ENCODE measurements around the gene BEND6.
"Not testable (repeated sequence)": the region's sequence is repeated elsewhere in the genome, so short reads cannot be mapped to it uniquely, and the experiment has no call there.

BEND6 gene

GRCh38 chr6:57002197-57002596 is 47.3 kb downstream of the BEND6 start:
- no peak overlapping the region for H2BK5ac ChIP-seq (ENCODE audit: low read depth, low read length, poor library complexity, severe bottlenecking)
- no peak overlapping the region for H2AK5ac ChIP-seq (ENCODE audit: low read length, severe bottlenecking)
- no peak overlapping the region for H4K91ac ChIP-seq (ENCODE audit: low read length)
- H2BK15ac ChIP-seq (ENCODE audit: low read depth, poor library complexity, severe bottlenecking), result no peak overlapping the region
- no peak overlapping the region for H2BK120ac ChIP-seq (ENCODE audit: low read depth, low read length)
- H3K4me3 ChIP-seq (ENCODE audit: insufficient read depth in 1 of 2, low read depth in 1 of 2, low read length in 2 of 2), result no peak overlapping the region
- H3K4me1 ChIP-seq (ENCODE audit: control insufficient read depth, insufficient read depth, low read depth, low read length), result peaks cover 2% of the 10 kb centered on the region
- H2BK12ac ChIP-seq (ENCODE audit: low read length in 2 of 2), result no peak overlapping the region
- no peak overlapping the region for H3K14ac ChIP-seq (ENCODE audit: low read length in 2 of 2)
- H4K8ac ChIP-seq (ENCODE audit: low read length), result no peak overlapping the region
- H3K18ac ChIP-seq (ENCODE audit: low read depth in 1 of 2, low read length in 2 of 2), result no peak overlapping the region
- no peak for DNase-seq
- H3K4ac ChIP-seq (ENCODE audit: low read depth in 1 of 2, low read length in 2 of 2), result no peak overlapping the region
- H3K4me2 ChIP-seq (ENCODE audit: low read length, poor library complexity, severe bottlenecking), result no peak overlapping the region
- no peak overlapping the region for H3K9ac ChIP-seq (ENCODE audit: low read length)
- H3K79me1 ChIP-seq (replicated peaks; ENCODE audit: low read length, poor library complexity, severe bottlenecking), result no peaks in the 10 kb centered on the region
- peaks cover 14% of the 10 kb centered on the region for H3K9me3 ChIP-seq (ENCODE audit: control insufficient read depth, low read length)
- no peak overlapping the region for H2AFZ ChIP-seq (ENCODE audit: low read depth, low read length)
- H3K23ac ChIP-seq (ENCODE audit: low read length in 2 of 2), result no peak overlapping the region
- H3K36me3 ChIP-seq (ENCODE audit: control insufficient read depth in 1 of 2, insufficient read depth in 2 of 2, low read depth in 1 of 2, low read length in 2 of 2), result peaks cover 8 to 17% of the 10 kb centered on the region in 2 experiments
- no peak overlapping the region for H3K27ac ChIP-seq (ENCODE audit: low read length, poor library complexity, severe bottlenecking)
- no peaks in the 10 kb centered on the region for H3K27me3 ChIP-seq (ENCODE audit: control insufficient read depth in 1 of 2, insufficient read depth in 1 of 2, low read length in 2 of 2)

DNA sequence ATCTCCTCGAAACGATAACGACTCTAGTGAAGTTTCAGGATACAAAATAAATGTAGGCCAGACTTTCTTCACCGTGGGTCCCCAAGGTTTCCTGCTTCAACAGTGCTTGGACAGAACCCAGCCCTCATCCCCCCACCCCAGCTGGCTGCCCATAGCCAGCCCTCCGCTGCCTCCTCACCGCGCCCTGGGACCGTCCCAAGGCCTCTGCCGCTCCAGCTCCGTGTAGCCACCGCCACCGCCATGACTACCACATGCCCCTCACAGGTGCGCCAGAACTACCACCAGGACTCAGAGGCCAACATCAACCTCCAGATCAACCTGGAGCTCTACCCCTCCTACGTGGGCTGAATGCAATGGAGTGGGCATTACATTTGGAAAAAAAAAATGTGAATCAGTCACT is 49.4 kb downstream of the BEND6 start:
- Histone ChIP-seq H3K23ac (ENCODE audit: low read length in 2 of 2) (no peak overlapping the region), H2BK120ac (ENCODE audit: low read depth, low read length) (no peak overlapping the region), H3K4ac (ENCODE audit: low read depth in 1 of 2, low read length in 2 of 2) (no peak overlapping the region), H2BK12ac (ENCODE audit: low read length in 2 of 2) (no peak overlapping the region), H2BK5ac (ENCODE audit: low read depth, low read length, poor library complexity, severe bottlenecking) (no peak overlapping the region), H4K8ac (ENCODE audit: low read length) (no peak overlapping the region), H3K4me1 (ENCODE audit: control insufficient read depth, insufficient read depth, low read depth, low read length) (peaks cover 2% of the 10 kb centered on the region), H3K9me3 (ENCODE audit: control insufficient read depth, low read length) (peaks cover 2% of the 10 kb centered on the region), H3K14ac (ENCODE audit: low read length in 2 of 2) (no peak overlapping the region), H2AK5ac (ENCODE audit: low read length, severe bottlenecking) (no peak overlapping the region), H3K4me2 (ENCODE audit: low read length, poor library complexity, severe bottlenecking) (no peak overlapping the region), H3K4me3 (ENCODE audit: insufficient read depth in 1 of 2, low read depth in 1 of 2, low read length in 2 of 2) (no peak overlapping the region), H2BK15ac (ENCODE audit: low read depth, poor library complexity, severe bottlenecking) (no peak overlapping the region), H2AFZ (ENCODE audit: low read depth, low read length) (peak overlapping the region; percentile 37), H3K27ac (ENCODE audit: low read length, poor library complexity, severe bottlenecking) (no peak overlapping the region), H3K36me3 (ENCODE audit: control insufficient read depth in 1 of 2, insufficient read depth in 2 of 2, low read depth in 1 of 2, low read length in 2 of 2) (peaks cover 2 to 4% of the 10 kb centered on the region in 2 experiments), H3K9ac (ENCODE audit: low read length) (no peak overlapping the region), H4K91ac (ENCODE audit: low read length) (no peak overlapping the region), H3K27me3 (ENCODE audit: control insufficient read depth in 1 of 2, insufficient read depth in 1 of 2, low read length in 2 of 2) (no peaks in the 10 kb centered on the region), H3K18ac (ENCODE audit: low read depth in 1 of 2, low read length in 2 of 2) (no peak overlapping the region), H3K79me1 (replicated peaks; ENCODE audit: low read length, poor library complexity, severe bottlenecking) (no peaks in the 10 kb centered on the region)
- DNase-seq, result no peak
- WGBS, result 94% methylated on average over 14 of the region's 14 CpGs

DNA sequence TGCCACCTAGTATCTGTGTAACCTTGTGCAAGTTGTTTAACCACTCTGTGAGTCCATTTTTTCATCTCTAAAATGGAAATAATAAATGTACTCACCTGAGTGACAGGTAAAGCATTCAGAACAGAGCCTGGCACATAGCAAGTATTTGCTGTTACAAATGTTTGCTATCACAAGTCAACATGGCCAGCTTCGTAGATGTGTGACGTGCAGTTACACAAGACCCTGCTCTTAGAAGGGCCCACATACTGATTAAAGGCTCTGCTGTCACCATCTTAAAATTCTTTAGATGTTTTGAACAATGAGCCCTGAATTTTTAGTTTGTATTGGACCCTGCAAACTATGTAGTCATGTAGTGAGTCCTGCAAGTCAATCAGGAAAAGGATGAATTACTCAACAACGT is 51.2 kb downstream of the BEND6 start:
- no peak overlapping the region for H3K9ac ChIP-seq (ENCODE audit: low read length)
- H3K27ac ChIP-seq (ENCODE audit: low read length, poor library complexity, severe bottlenecking), result no peak overlapping the region
- H3K4ac ChIP-seq (ENCODE audit: low read depth in 1 of 2, low read length in 2 of 2), result no peak overlapping the region
- H3K36me3 ChIP-seq (ENCODE audit: control insufficient read depth in 1 of 2, insufficient read depth in 2 of 2, low read depth in 1 of 2, low read length in 2 of 2), result no peaks in the 10 kb centered on the region
- H3K14ac ChIP-seq (ENCODE audit: low read length in 2 of 2), result no peak overlapping the region
- no peak overlapping the region for H4K8ac ChIP-seq (ENCODE audit: low read length)
- no peak overlapping the region for H3K23ac ChIP-seq (ENCODE audit: low read length in 2 of 2)
- H3K4me1 ChIP-seq (ENCODE audit: control insufficient read depth, insufficient read depth, low read depth, low read length), result peaks cover 2% of the 10 kb centered on the region
- 61% methylated on average over 3 of the region's 3 CpGs for WGBS
- H3K4me3 ChIP-seq (ENCODE audit: insufficient read depth in 1 of 2, low read depth in 1 of 2, low read length in 2 of 2), result no peak overlapping the region
- no peak for DNase-seq
- no peak overlapping the region for H2AK5ac ChIP-seq (ENCODE audit: low read length, severe bottlenecking)
- no peak overlapping the region for H4K91ac ChIP-seq (ENCODE audit: low read length)
- no peaks in the 10 kb centered on the region for H3K9me3 ChIP-seq (ENCODE audit: control insufficient read depth, low read length)
- no peaks in the 10 kb centered on the region for H3K79me1 ChIP-seq (replicated peaks; ENCODE audit: low read length, poor library complexity, severe bottlenecking)
- H2BK5ac ChIP-seq (ENCODE audit: low read depth, low read length, poor library complexity, severe bottlenecking), result no peak overlapping the region
- no peak overlapping the region for H3K4me2 ChIP-seq (ENCODE audit: low read length, poor library complexity, severe bottlenecking)
- H2BK120ac ChIP-seq (ENCODE audit: low read depth, low read length), result no peak overlapping the region
- H3K18ac ChIP-seq (ENCODE audit: low read depth in 1 of 2, low read length in 2 of 2), result no peak overlapping the region
- no peak overlapping the region for H2BK12ac ChIP-seq (ENCODE audit: low read length in 2 of 2)
- no peaks in the 10 kb centered on the region for H3K27me3 ChIP-seq (ENCODE audit: control insufficient read depth in 1 of 2, insufficient read depth in 1 of 2, low read length in 2 of 2)
- no peak overlapping the region for H2AFZ ChIP-seq (ENCODE audit: low read depth, low read length)
- H2BK15ac ChIP-seq (ENCODE audit: low read depth, poor library complexity, severe bottlenecking), result no peak overlapping the region

- not testable (repeated sequence) for H3K4ac ChIP-seq (ENCODE audit: low read depth in 1 of 2, low read length in 2 of 2); H3K9ac ChIP-seq (ENCODE audit: low read length); H2BK12ac ChIP-seq (ENCODE audit: low read length in 2 of 2); H3K18ac ChIP-seq (ENCODE audit: low read depth in 1 of 2, low read length in 2 of 2); H2BK120ac ChIP-seq (ENCODE audit: low read depth, low read length); H2BK5ac ChIP-seq (ENCODE audit: low read depth, low read length, poor library complexity, severe bottlenecking); H3K9me3 ChIP-seq (ENCODE audit: control insufficient read depth, low read length); H2BK15ac ChIP-seq (ENCODE audit: low read depth, poor library complexity, severe bottlenecking); H3K23ac ChIP-seq (ENCODE audit: low read length in 2 of 2); DNase-seq; H3K4me3 ChIP-seq (ENCODE audit: insufficient read depth in 1 of 2, low read depth in 1 of 2, low read length in 2 of 2); H3K27me3 ChIP-seq (ENCODE audit: control insufficient read depth in 1 of 2, insufficient read depth in 1 of 2, low read length in 2 of 2); H3K36me3 ChIP-seq (ENCODE audit: control insufficient read depth in 1 of 2, insufficient read depth in 2 of 2, low read depth in 1 of 2, low read length in 2 of 2); H3K4me1 ChIP-seq (ENCODE audit: control insufficient read depth, insufficient read depth, low read depth, low read length); H2AFZ ChIP-seq (ENCODE audit: low read depth, low read length); H4K91ac ChIP-seq (ENCODE audit: low read length); H3K27ac ChIP-seq (ENCODE audit: low read length, poor library complexity, severe bottlenecking); H3K79me1 ChIP-seq (replicated peaks; ENCODE audit: low read length, poor library complexity, severe bottlenecking); H2AK5ac ChIP-seq (ENCODE audit: low read length, severe bottlenecking); H3K4me2 ChIP-seq (ENCODE audit: low read length, poor library complexity, severe bottlenecking); H4K8ac ChIP-seq (ENCODE audit: low read length); H3K14ac ChIP-seq (ENCODE audit: low read length in 2 of 2)
- 100% methylated on average over 2 of the region's 2 CpGs for WGBS
Observed at GRCh38 chr6:57008069-57008468, 53.2 kb downstream of the BEND6 start.

Data from mesenchymal stem cell (in vitro differentiated cells and primary cell).